HL-60/S4 treated with retinoic acid at 250 ng/mL for 4 days and 3 days (cell line): ENCODE measurements around the gene ADD3.

Experiments
- in situ Hi-C: fragments of 300-500 bp; cut with MboI; formaldehyde crosslinking; loops from 2 replicates; pipeline ENCODE4 v1.7.0; 2022; ENCODE audit warnings: low sequenced_read_pairs

ADD3 gene

GRCh38 chr10:110170142-110170971 lies 162.6 kb downstream of the ADD3 start:
- in situ Hi-C loops = no loop called here

DNA sequence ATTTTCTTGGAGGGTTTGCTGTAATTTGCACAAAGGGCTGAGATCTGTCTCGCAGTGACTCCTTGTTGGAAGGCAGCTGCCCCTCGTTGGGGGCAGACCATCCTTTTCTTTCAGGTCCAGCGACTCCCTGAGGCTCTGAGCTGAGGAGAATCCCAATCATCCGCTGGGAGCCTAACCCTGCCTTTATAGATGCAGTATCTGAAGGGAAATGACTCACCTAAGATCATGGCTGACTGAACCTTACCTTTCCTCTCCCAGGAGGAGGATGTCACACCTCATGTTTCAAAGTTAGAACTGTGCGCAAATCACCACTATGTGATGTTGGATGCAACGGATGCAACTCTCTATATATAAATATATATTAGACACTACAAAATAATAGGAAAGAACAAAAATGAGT lies 163.2 kb downstream of the ADD3 start:
- in situ Hi-C loops = no loop called here

DNA sequence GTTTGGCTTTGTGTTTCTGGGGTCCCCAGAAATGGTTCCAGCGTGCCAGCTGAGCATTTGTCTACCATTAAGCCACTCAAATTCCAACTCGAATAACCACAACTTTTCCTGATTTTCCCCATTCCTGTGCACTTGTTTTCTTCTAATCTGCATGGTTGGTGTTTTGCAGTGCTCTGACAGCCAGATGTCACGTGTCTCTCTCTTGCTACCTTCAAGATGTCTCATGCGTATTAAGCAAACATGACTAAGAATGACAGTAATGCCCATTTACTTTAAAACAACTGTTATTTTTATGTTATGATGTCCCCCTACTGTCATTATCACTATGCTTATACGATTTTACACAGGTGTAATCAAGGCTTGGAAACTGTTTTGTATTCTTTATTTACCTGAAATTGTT lies 164.4 kb downstream of the ADD3 start:
- in situ Hi-C loops = no loop called here

GRCh38 chr10:110174201-110174600 lies 166.4 kb downstream of the ADD3 start:
- in situ Hi-C loops = no loop called here

GRCh38 chr10:110174816-110175215 lies 167.0 kb downstream of the ADD3 start:
- in situ Hi-C loops = no loop called here

DNA sequence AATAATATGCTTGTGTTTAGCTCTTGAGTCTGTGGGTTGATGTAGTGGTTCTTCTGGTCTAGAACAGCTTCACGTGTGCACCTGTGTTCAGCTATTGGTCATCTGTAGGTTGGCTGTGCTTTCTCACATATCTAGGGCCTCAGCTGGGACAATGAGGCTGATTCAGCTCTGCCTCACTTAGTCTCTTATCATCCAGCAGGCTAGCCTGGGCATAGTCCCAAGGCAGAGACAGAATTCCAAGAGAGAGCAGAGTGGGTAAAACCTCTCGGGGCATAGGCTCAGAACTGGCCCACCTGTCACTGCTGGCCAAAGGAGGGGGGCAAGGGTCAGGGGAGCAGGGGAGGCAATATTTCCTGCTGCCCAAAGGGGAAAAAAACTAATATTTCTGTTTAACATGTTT lies 167.6 kb downstream of the ADD3 start:
- in situ Hi-C loops = no loop called here

DNA sequence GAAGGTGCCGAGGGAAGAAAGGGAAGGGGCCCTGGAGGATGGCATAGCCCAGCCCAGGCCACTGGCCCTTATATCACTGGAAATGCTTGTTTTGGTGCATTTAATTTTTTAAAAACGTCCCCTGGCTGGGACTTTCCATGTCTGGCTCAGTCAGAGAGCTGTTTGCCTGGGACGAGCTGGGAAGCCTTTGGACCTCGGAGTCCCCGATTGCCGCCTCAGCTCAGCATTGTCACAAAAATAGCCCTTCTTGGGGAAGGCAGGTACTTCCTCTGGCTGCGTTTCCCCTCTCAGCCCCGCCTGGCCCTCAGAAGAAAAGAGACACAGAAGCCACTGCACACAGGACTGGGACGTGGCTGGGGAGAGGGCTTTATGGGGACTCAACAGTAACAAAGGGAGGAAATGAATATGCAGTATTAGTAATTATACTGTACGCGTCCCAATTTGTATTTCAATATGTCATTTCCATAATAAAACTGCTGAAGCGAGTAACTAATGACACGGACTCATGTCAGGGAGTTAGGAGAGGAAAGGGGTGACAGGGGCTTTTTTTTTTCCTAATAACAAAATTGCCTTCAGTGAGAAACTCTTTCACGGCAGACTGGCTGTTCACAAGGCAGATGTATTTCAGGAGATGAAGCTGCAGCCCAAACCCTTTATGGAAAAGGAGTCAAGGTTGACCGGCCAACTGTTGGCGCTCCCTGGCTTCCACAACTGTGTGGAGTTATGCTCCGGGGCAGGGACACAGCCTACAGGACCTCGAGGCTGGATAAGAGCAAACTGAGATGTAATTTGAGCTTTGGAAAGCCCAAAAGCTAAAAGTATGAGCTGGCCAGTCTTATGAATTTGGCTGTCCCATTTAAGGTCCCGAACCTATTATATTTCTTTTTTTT lies 168.6 kb downstream of the ADD3 start:
- in situ Hi-C loops = no loop called here

GRCh38 chr10:110179220-110179619 lies 171.4 kb downstream of the ADD3 start:
- in situ Hi-C loops = no loop called here

DNA sequence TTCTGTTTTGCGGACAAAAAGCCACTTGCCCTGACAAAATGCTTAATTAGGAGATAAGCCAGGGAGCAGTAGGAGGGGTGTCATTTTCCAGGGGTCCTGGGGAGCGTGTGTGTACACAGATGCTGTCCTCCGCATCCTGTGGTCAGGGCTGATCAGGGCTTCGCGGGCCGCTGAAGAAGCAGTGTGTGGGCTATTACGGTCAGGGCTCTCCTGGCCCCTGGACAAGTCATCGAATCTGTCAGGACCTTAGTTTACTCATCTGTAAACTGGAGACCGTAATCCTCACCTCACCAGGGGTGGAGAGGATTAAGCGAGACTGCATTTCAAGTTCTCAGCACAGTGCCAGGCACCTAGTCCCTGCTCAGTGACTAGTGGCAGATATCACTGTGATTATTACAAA lies 173.7 kb downstream of the ADD3 start:
- in situ Hi-C loops = no loop called here

DNA sequence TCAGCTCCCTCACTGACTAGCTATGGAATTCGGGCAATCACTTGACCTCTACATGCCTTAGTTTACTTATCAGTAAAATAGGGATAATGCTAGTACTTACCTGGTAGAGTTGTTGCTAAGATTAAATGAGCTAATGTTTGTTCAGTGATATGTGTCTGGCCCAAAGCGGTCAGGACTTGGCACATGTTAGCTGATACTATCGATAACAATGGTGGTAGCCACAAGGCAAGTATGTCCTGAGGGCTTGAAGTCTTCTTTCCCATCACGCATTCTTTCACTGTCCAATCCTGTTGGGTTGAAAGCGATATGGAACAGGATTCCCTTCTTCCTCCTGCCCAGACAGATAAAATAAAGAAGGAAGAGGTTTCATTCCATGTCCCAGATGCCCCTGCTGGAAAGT lies 174.1 kb downstream of the ADD3 start:
- in situ Hi-C loops = no loop called here

GRCh38 chr10:110184398-110184797 lies 176.6 kb downstream of the ADD3 start:
- in situ Hi-C loops = no loop called here
